ENCODE data around the gene RPAP2.
"Not testable (repeated sequence)": the region's sequence is repeated elsewhere in the genome, so short reads cannot be mapped to it uniquely, and the experiment has no call there.

Gene RPAP2

DNA sequence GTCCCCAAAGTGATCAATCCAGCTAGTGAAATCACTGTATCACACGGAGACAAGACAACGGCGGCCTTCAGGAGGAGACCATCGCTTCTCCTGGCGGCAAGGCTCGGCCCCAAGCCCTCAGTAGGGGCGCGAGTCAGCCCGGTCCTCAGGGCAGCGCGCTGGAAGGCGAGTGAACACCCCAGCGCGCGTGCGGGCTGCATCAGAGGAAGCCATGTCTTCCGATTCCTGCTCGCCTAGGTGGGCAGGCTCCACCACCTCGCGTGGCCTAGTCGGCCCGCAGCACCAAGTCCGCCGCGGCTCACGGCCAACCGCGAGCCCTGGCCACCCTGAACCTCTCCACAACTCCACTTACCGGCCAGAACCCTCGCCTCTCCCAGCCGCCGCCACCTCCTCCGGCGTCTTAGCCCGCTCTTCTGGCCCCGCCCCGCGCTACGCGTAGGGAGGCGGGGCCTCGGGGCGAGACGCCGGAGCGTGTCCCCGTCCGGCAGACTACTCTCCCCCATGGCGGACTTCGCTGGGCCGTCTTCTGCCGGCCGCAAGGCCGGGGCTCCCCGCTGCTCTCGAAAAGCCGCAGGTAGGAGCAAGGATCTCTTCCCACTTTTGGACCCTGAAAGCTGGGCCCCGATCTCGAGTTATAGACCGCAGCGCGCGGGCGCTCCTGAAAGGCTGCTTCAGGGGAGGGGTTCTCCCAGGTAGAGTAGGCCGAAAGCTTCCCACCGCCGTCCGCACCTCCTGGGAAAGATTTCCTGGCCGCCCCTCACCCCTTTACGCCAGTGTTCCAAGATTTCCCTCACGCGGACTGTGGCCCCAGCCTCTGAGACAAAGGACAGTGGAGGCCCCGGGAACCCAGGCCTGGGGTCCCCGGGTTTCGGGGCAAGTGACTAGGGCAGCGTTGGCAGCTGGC is at the start of gene RPAP2, which contains the start of gene GLMN:
Gene RPAP2 (plus strand): TSS at position 487 of the 904 bp plus-strand sequence. CDS start 15 bp downstream, at position 502.
Gene GLMN (minus strand): TSS at position 415 of the 904 bp plus-strand sequence. CDS start 988 bp downstream, outside the sequence.
- DNase-seq (ENCODE audit: low read depth in 2 of 3, low spot score in 1 of 3): peak; percentile 42 to 66 (median 47)

- not testable (repeated sequence) for DNase-seq (ENCODE audit: low read depth in 2 of 3, low spot score in 1 of 3)
These were observed 44.1 kb upstream of the RPAP2 start for GRCh38 chr1:92254714-92255113.

DNA sequence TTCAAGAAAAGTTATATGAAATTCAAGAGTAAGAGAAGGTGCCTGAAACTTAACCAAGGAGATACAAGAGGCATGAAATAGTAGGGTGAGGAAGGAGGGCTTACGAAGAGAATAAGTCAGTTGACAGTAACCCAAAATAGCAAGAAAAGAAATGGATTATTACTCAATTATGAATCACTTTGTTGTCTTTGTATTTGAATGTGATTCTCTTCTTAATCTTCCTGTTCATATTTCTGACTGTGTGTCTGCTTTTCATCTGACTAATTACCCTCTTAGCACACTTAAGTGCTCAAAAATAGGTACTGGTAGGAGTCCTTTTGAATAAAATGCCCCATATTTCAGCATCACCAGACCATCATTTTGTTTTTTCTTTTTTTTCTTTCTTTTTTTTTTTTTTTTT is 39.5 kb upstream of the RPAP2 start:
- no peak for DNase-seq (ENCODE audit: low read depth in 2 of 3, low spot score in 1 of 3)

DNA sequence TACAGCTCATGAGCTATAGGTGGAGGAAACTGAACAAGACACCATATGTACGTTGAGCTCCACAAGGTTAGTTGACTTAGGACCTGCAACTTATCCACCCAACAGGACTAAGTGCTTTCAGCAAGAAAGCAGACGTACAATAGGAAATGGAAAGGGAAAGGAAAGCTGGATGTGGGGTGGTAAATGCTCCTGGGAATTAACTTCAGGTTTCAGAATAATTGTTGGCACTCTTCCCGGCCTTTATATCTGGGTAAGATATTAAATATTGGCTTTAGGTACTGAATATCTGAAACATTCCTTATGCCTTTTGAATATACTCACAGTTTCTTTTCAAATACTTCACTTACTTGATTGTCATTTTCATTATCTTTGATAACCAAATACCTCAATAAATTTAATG is 36.3 kb upstream of the RPAP2 start:
- DNase-seq (ENCODE audit: low read depth in 2 of 3, low spot score in 1 of 3): no peak

DNA sequence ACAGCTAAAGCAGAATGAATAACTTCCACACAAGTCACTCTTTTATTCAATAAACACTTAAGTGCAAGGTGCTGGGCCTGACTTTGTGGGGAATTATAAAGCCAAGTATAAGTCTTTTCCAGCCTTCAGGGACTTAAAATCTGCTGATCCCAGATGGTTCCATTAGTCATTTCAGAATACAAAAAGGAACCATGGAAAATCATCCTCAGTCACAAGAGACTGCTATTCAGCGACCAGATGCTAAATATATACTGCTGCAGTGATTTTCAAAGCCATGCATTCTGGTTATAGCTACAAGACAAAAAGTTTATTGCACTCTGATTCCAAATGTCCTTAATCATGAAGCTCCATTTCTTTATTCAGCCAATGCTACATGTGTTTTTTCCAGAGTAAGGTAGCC is 25.8 kb upstream of the RPAP2 start:
- no peak for DNase-seq (ENCODE audit: low read depth in 2 of 3, low spot score in 1 of 3)

DNA sequence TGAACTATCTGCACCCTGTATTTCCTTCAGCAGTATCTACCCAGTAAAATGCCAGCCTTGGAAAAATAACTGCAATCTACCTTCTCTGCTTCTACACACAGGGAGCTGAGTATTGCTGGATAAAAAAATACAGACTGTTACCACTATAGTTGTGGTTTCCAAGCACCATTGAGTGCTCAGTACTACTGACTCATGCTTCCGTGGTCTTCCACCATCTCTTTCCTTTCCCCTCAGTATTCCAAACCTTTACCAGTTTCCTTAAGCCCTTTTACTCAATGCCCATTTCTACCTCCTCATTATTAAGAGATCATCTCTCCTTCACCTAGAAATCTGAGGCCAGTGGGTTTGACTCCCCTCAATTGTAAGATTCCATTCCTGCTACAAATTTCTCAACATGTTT is 23.9 kb upstream of the RPAP2 start:
- no peak for DNase-seq (ENCODE audit: low read depth in 2 of 3, low spot score in 1 of 3)

DNA sequence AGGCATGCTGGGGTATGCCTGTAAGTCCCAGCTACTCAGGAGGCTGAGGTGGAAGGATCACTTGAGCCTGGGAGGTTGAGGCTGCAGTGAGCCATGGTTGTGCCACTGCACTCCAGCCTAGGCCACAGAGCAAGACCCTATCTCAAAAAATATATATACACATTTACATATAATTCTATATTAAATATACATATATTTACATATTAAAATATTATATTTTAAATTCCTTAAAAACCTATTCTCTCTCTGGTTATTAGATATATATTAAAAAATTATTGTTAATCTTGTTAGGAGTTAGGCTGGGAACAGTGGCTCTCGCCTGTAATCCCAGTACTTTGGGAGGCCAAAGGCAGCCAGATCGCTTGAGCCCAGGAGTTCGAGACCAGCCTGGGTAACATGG is 22.8 kb upstream of the RPAP2 start:
- DNase-seq (ENCODE audit: low read depth in 2 of 3, low spot score in 1 of 3): no peak

GRCh38 chr1:92277105-92277723 is 21.6 kb upstream of the RPAP2 start:
- DNase-seq (ENCODE audit: low read depth in 2 of 3, low spot score in 1 of 3): no peak

DNA sequence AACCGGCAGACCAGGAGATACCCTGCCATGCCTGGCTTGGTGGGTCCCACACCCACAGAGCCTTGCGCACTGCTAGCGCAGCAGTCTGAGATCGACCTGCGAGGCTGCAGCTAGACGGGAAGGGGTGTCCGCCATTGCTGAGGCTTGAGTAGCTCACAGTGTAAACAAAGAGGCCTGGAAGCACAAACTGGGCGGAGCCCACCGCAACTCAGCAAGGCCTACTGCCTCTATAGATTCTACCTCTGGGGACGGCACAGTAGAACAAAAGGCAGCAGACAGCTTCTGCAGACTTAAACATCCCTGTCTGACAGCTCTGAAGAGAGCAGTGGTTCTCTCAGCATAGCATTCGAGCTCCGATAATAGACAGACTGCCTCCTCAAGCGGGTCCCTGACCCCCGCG is 19.1 kb upstream of the RPAP2 start:
- DNase-seq (ENCODE audit: low read depth in 2 of 3, low spot score in 1 of 3): not testable (repeated sequence)

DNA sequence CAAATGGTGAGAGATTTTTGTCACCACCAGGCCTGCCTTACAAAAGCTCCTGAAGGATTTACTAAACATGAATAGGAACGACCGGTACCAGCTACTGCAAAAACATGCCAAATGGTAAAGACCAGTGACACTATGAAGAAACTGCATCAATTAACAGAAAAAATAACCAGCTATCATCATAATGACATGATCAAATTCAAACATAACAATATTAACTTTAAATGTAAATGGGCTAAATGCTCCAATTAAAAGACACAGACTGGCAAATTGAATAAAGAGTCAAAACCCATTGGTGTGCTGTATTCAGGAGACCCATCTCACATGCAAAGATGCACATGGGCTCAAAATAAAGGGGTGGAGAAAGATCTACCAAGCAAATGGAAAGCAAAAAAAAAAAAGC is 17.4 kb upstream of the RPAP2 start:
- DNase-seq (ENCODE audit: low read depth in 2 of 3, low spot score in 1 of 3): not testable (repeated sequence)

- DNase-seq (ENCODE audit: low read depth in 2 of 3, low spot score in 1 of 3): peak in 1 of 3 donors; percentile 12
These were observed 7.4 kb upstream of the RPAP2 start for GRCh38 chr1:92291372-92291999.

GRCh38 chr1:92298213-92298572 is 666 bp upstream of the RPAP2 start:
- no peak for DNase-seq (ENCODE audit: low read depth in 2 of 3, low spot score in 1 of 3)

GRCh38 chr1:92299477-92300150 is 755 bp downstream of the RPAP2 start:
- DNase-seq (ENCODE audit: low read depth in 2 of 3, low spot score in 1 of 3): no peak

DNA sequence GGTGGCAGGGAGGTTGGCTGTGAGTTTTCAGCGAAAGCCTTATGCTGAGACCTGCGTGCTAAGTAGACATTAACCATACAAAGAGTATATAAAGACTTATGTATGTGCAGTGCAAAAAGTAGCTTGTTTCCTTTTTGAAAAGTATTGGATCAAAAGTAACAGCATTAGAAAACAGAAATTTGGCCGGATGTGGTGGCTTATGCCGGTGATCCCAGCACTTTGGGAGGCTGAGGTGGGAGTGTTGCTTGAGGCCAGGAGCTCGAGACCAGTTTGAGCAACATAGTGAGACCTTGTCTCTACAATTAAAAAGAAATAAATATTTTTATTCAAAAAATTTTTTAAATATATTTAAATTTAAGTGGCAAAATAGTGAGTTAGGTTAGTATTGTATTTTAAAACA is 2.2 kb downstream of the RPAP2 start:
- DNase-seq (ENCODE audit: low read depth in 2 of 3, low spot score in 1 of 3): no peak

DNA sequence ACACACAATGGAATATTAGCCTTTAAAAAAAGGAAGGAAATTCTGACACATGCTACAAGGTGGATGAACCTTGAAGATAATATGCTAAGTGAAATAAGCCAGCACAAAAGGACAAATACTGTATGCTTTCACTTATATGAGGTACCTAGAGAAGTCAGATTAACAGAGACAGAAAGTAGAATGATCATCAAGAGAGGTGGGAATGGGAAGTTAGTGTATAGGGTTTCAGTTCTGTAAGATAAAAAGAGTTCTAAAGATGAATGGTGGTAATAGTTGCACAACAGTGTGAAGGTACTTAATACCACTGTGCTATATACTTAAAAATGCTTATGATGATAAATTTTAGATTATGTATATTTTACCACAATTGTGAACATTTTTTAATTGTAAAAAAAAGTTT is 7.2 kb downstream of the RPAP2 start:
- no peak for DNase-seq (ENCODE audit: low read depth in 2 of 3, low spot score in 1 of 3)

GRCh38 chr1:92307980-92308379 is 9.1 kb downstream of the RPAP2 start:
- no peak for DNase-seq (ENCODE audit: low read depth in 2 of 3, low spot score in 1 of 3)

- DNase-seq (ENCODE audit: low read depth in 2 of 3, low spot score in 1 of 3): no peak
These were observed 11.3 kb downstream of the RPAP2 start for GRCh38 chr1:92310185-92310597.

DNA sequence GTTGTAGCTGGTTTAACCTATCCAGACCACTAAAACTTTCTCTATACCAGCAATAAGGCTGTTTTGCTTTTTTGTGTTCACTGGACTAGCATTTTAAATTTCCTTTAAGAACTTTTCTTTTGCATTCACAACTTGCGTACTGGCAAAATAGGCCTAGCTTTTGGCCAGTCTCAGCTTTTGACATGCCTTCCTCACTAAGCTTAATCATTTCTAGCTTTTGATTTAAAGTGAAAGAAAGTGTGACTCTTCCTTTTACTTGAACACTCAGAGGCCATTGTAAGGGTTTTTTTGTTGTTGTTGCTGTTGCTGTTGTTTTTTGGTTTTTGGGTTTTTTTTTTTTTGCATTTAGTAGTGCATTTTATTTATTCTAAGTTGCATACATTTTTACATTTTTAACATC is 15.2 kb downstream of the RPAP2 start:
- no peak for DNase-seq (ENCODE audit: low read depth in 2 of 3, low spot score in 1 of 3)

GRCh38 chr1:92315766-92316599 is 17.1 kb downstream of the RPAP2 start:
- peak in 2 of 3 donors; percentile 20 to 44 for DNase-seq (ENCODE audit: low read depth in 2 of 3, low spot score in 1 of 3)

GRCh38 chr1:92317836-92318493 is 19.1 kb downstream of the RPAP2 start:
- DNase-seq (ENCODE audit: low read depth in 2 of 3, low spot score in 1 of 3): no peak
